ENCODE results near the gene LRFN3.

Gene LRFN3

DNA sequence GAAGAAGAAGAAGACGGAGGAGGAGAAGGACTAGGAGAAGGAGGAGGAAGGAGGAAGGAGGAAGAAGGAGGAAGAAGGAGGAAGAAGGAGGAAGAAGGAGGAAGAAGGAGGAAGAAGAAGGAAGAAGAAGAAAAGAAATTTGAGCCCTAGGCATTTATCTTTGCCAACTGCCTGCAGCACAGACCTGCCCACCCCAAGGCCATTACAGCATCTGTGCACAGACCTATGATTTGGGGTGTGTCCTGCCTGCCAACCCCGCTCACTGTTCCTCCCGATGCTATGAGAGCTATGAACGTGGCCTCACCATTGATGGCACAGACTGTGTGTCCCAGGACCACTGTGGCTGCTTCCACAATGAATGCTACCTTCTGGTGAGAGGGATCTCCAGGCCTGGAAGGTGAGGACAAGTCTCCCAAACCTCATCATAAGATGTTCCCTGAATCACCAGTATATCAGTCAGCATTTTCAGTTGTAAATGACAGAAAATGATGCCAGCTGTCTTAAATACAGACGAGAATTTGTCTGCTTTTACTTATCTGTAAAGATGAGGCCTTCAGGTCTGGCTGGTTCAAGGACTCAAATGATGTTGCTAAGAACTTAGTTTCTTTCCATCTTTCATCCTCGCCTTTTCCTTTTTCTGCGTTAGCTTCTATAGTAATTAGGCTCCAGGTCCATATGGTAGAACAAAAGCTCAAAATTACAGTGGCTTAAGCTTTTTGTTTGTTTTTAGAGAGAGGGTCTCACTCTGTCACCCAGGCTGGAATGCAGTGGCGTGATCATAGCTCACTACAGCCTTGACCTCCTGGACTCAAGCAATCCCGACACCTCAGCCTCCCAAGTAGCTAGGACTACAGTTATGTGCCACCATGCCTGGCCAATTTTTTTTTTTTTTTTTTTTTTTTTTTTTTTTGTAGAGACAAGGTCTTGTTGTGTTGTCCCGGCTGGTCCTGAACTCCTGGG, 54.9 kb downstream of the LRFN3 start:
- Histone ChIP-seq H2BK5ac (ENCODE audit: low read depth, low read length, poor library complexity) (no peak overlapping the region), H3K79me2 (ENCODE audit: control insufficient read depth, insufficient read depth, low read length, poor library complexity) (peaks cover 8% of the 10 kb centered on the region), H3K4me1 (ENCODE audit: control insufficient read depth in 1 of 2, insufficient read depth in 2 of 2, low read length in 2 of 2) (peaks cover 7% of the 10 kb centered on the region in 2 experiments), H3K14ac (ENCODE audit: low read length) (no peak overlapping the region), H2AK5ac (ENCODE audit: low read length) (no peak overlapping the region), H3K9ac (ENCODE audit: low read length) (no peak overlapping the region), H2BK12ac (ENCODE audit: low read length) (no peak overlapping the region), H3K23ac (ENCODE audit: low read length) (no peak overlapping the region), H3K4ac (ENCODE audit: low read depth, low read length) (no peak overlapping the region), H2AFZ (ENCODE audit: insufficient read depth, low read length, poor library complexity) (no peak overlapping the region), H4K91ac (ENCODE audit: low read depth, low read length) (no peak overlapping the region), H3K4me3 (ENCODE audit: low read depth, low read length) (no peak overlapping the region), H3K27ac (ENCODE audit: low read depth, low read length) (no peak overlapping the region), H3K18ac (ENCODE audit: low read length) (no peak overlapping the region), H4K8ac (ENCODE audit: low read depth, low read length) (no peak overlapping the region), H3K36me3 (ENCODE audit: control insufficient read depth in 1 of 2, insufficient read depth in 2 of 2, low read length in 2 of 2) (no peaks in the 10 kb centered on the region), H4K12ac (ENCODE audit: low read depth, low read length) (no peak overlapping the region), H2BK120ac (ENCODE audit: insufficient read depth, low read length, poor library complexity) (no peak overlapping the region), H3K9me3 (ENCODE audit: insufficient read depth, low read depth, low read length) (peaks cover under 1% of the 10 kb centered on the region), H3K27me3 (ENCODE audit: insufficient read depth, low read length) (peaks cover 5% of the 10 kb centered on the region), H3K79me1 (ENCODE audit: low read length) (peaks cover 11% of the 10 kb centered on the region), H3K4me2 (ENCODE audit: low read length) (no peak overlapping the region)
- no peak for DNase-seq
- no CpG with 5 or more reads among the region's 10 CpGs for WGBS (ENCODE audit: extremely low coverage, insufficient coverage, insufficient read length)

DNA sequence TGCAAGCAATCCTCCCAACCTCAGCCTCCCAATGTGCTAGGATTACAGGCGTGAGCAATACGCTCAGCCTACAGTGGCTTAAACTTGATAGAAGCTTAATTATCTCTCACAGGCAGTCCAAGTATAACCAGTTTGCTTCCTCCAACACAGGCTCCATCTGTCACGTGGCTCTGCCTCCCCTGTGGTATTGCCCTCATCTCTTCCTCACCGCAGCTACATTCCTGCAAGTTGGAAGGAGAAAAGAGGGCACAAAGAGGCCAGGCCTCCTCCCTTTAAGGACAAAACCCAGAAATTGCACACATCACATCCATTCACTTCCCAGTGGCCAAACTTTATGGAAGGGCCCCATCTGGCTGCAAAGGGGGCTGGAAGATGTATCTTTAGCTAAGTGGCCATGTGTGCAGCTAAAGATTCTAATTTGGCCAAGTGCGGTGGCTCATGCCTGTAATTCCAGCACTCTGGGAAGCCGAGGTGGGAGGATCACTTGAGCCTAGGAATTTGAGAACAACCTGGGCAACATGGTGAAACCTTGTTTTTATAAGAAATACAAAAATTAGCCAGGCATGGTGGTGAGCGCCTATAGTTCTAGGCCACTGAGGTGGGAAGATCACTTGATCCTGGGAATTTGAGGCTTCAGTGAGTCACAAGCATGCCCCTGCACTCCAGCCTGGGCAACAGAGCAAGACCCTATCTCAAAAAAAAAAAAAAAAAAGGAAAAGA, 55.7 kb downstream of the LRFN3 start:
- H3K4me3 ChIP-seq (ENCODE audit: low read depth, low read length): no peak overlapping the region
- no peak overlapping the region for H2AFZ ChIP-seq (ENCODE audit: insufficient read depth, low read length, poor library complexity)
- no peak overlapping the region for H3K4me2 ChIP-seq (ENCODE audit: low read length)
- peaks cover 12% of the 10 kb centered on the region in 2 experiments for H3K4me1 ChIP-seq (ENCODE audit: control insufficient read depth in 1 of 2, insufficient read depth in 2 of 2, low read length in 2 of 2)
- H2BK5ac ChIP-seq (ENCODE audit: low read depth, low read length, poor library complexity): no peak overlapping the region
- H3K4ac ChIP-seq (ENCODE audit: low read depth, low read length): no peak overlapping the region
- no peak overlapping the region for H2AK5ac ChIP-seq (ENCODE audit: low read length)
- no peak overlapping the region for H3K14ac ChIP-seq (ENCODE audit: low read length)
- peaks cover 0 to 4% of the 10 kb centered on the region in 2 experiments for H3K36me3 ChIP-seq (ENCODE audit: control insufficient read depth in 1 of 2, insufficient read depth in 2 of 2, low read length in 2 of 2)
- H4K12ac ChIP-seq (ENCODE audit: low read depth, low read length): no peak overlapping the region
- peaks cover 11% of the 10 kb centered on the region for H3K79me1 ChIP-seq (ENCODE audit: low read length)
- H2BK120ac ChIP-seq (ENCODE audit: insufficient read depth, low read length, poor library complexity): no peak overlapping the region
- no peaks in the 10 kb centered on the region for H3K9me3 ChIP-seq (ENCODE audit: insufficient read depth, low read depth, low read length)
- no peaks in the 10 kb centered on the region for H3K27me3 ChIP-seq (ENCODE audit: insufficient read depth, low read length)
- no peak overlapping the region for H4K91ac ChIP-seq (ENCODE audit: low read depth, low read length)
- WGBS (ENCODE audit: extremely low coverage, insufficient coverage, insufficient read length): no CpG with 5 or more reads among the region's 7 CpGs
- no peak overlapping the region for H3K27ac ChIP-seq (ENCODE audit: low read depth, low read length)
- H2BK12ac ChIP-seq (ENCODE audit: low read length): no peak overlapping the region
- DNase-seq: peak; percentile 73 to 84
- no peak overlapping the region for H3K23ac ChIP-seq (ENCODE audit: low read length)
- H3K79me2 ChIP-seq (ENCODE audit: control insufficient read depth, insufficient read depth, low read length, poor library complexity): peaks cover 8% of the 10 kb centered on the region
- H3K18ac ChIP-seq (ENCODE audit: low read length): no peak overlapping the region
- no peak overlapping the region for H4K8ac ChIP-seq (ENCODE audit: low read depth, low read length)
- H3K9ac ChIP-seq (ENCODE audit: low read length): no peak overlapping the region

DNA sequence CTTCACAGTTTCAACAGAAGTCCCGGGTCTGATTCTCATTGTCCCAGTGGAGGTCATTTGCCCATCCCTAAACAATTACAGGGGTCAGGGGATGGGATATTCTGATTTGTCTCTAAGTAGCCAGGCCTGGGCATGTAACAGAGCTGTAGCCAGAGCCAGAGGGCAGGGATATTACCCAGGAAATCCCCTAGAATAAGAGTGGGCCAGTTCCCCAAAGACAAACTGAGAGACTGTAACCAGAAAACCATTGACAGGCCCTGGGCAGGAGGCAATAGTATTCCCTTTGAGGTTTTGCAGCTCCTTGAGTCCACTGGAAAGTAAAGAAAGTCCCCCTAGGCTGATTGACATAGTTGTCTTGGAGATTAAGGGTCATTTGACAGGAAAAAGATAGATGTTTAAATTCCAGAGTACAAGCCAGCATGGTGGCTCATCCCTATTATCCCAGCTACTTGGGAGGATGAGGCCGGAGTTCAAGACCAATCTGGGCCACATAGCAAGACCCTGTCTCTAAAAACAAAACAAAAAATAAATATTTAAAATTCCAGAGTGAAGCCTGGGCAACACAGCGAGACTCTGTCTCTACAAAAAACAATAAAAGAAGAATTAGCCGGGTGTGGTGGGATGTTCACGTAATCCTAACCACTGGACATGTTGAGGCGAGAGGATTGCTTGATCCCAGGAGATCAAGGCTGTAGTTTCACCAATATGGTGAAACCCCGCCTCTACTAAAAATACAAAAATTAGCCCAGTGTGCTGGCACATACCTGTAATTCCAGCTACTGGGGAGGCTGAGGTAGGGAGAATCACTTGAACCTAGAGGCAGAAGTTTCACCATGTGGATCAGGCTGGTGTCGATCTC, 57.0 kb downstream of the LRFN3 start:
- Histone ChIP-seq H2BK12ac (ENCODE audit: low read length) (no peak overlapping the region), H2AFZ (ENCODE audit: insufficient read depth, low read length, poor library complexity) (no peak overlapping the region), H2BK5ac (ENCODE audit: low read depth, low read length, poor library complexity) (no peak overlapping the region), H3K14ac (ENCODE audit: low read length) (no peak overlapping the region), H3K4me1 (ENCODE audit: control insufficient read depth in 1 of 2, insufficient read depth in 2 of 2, low read length in 2 of 2) (peaks cover 12% of the 10 kb centered on the region in 2 experiments), H2AK5ac (ENCODE audit: low read length) (no peak overlapping the region), H4K8ac (ENCODE audit: low read depth, low read length) (no peak overlapping the region), H3K27ac (ENCODE audit: low read depth, low read length) (no peak overlapping the region), H3K36me3 (ENCODE audit: control insufficient read depth in 1 of 2, insufficient read depth in 2 of 2, low read length in 2 of 2) (peaks cover 3 to 4% of the 10 kb centered on the region in 2 experiments), H3K18ac (ENCODE audit: low read length) (no peak overlapping the region), H3K79me2 (ENCODE audit: control insufficient read depth, insufficient read depth, low read length, poor library complexity) (peaks cover 8% of the 10 kb centered on the region), H3K79me1 (ENCODE audit: low read length) (peaks cover 11% of the 10 kb centered on the region), H3K9me3 (ENCODE audit: insufficient read depth, low read depth, low read length) (no peaks in the 10 kb centered on the region), H3K27me3 (ENCODE audit: insufficient read depth, low read length) (no peaks in the 10 kb centered on the region), H4K12ac (ENCODE audit: low read depth, low read length) (no peak overlapping the region), H3K9ac (ENCODE audit: low read length) (no peak overlapping the region), H4K91ac (ENCODE audit: low read depth, low read length) (no peak overlapping the region), H3K4me2 (ENCODE audit: low read length) (no peak overlapping the region), H3K4ac (ENCODE audit: low read depth, low read length) (no peak overlapping the region), H3K23ac (ENCODE audit: low read length) (no peak overlapping the region), H3K4me3 (ENCODE audit: low read depth, low read length) (no peak overlapping the region), H2BK120ac (ENCODE audit: insufficient read depth, low read length, poor library complexity) (no peak overlapping the region)
- WGBS (ENCODE audit: extremely low coverage, insufficient coverage, insufficient read length): no CpG with 5 or more reads among the region's 8 CpGs
- DNase-seq: peak; percentile 79 to 88
